Measurements from ENCODE around the gene EFHB.

The EFHB gene

GRCh38 chr3:19920401-19921080, 13.5 kb downstream of the EFHB start:
- Histone ChIP-seq H4K8ac (ENCODE audit: low read depth, low read length) (no peak overlapping the region), H3K36me3 (ENCODE audit: control insufficient read depth, insufficient read depth, low read length) (no peaks in the 10 kb centered on the region), H2BK15ac (replicated peaks; ENCODE audit: low read depth) (no peak overlapping the region), H2AK5ac (ENCODE audit: low read length) (no peak overlapping the region), H3K27me3 (ENCODE audit: insufficient read depth, low read length, poor library complexity) (no peaks in the 10 kb centered on the region), H2BK5ac (ENCODE audit: low read length) (no peak overlapping the region), H3K18ac (ENCODE audit: low read length) (no peak overlapping the region), H3K4me3 (ENCODE audit: low read length) (no peak overlapping the region), H3K56ac (ENCODE audit: low read length) (no peak overlapping the region), H3K9ac (ENCODE audit: low read length) (no peak overlapping the region), H2BK120ac (ENCODE audit: low read depth, low read length) (no peak overlapping the region), H3K4ac (ENCODE audit: low read depth, low read length) (no peak overlapping the region), H3K79me1 (ENCODE audit: low read length) (no peaks in the 10 kb centered on the region), H3K27ac (ENCODE audit: low read depth, low read length) (no peak overlapping the region), H4K5ac (ENCODE audit: low read length) (no peak overlapping the region), H3K79me2 (ENCODE audit: control insufficient read depth, insufficient read depth, low read length) (no peaks in the 10 kb centered on the region), H3K4me2 (ENCODE audit: low read length) (no peak overlapping the region), H3K23ac (ENCODE audit: low read length) (no peak overlapping the region), H3K4me1 (ENCODE audit: control insufficient read depth, low read depth, low read length) (no peaks in the 10 kb centered on the region)
- no CpG with 5 or more reads among the region's 4 CpGs for WGBS (ENCODE audit: extremely low coverage, insufficient coverage, low lambda C conversion rate)
- DNase-seq = no peak

DNA sequence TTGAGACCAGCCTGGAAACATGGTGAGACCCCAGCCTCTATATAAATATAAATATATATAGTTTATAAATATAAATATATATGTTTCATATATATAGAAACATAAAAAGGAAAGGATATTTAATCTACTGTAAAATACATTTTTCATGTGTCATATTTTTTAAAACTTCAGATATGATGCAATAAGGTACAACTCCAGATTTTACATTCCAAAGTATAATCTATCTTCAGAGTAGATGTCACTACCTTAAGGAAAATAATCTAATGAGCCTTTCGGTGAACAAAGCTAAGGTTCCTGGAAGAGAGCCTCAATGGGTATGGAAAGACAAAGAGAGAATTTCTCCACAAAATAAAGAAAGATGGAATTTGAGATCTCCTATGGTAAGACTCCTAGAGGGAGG, 16.9 kb downstream of the EFHB start:
- no CpG with 5 or more reads among the region's 1 CpG for WGBS (ENCODE audit: extremely low coverage, insufficient coverage, low lambda C conversion rate)
- no peak overlapping the region for H3K4me2 ChIP-seq (ENCODE audit: low read length)
- H3K56ac ChIP-seq (ENCODE audit: low read length) = no peak overlapping the region
- H3K4me1 ChIP-seq (ENCODE audit: control insufficient read depth, low read depth, low read length) = no peaks in the 10 kb centered on the region
- H4K5ac ChIP-seq (ENCODE audit: low read length) = no peak overlapping the region
- no peaks in the 10 kb centered on the region for H3K36me3 ChIP-seq (ENCODE audit: control insufficient read depth, insufficient read depth, low read length)
- H3K27me3 ChIP-seq (ENCODE audit: insufficient read depth, low read length, poor library complexity) = no peaks in the 10 kb centered on the region
- DNase-seq = no peak
- H3K79me1 ChIP-seq (ENCODE audit: low read length) = no peaks in the 10 kb centered on the region
- no peaks in the 10 kb centered on the region for H3K79me2 ChIP-seq (ENCODE audit: control insufficient read depth, insufficient read depth, low read length)
- H3K23ac ChIP-seq (ENCODE audit: low read length) = no peak overlapping the region
- H2AK5ac ChIP-seq (ENCODE audit: low read length) = no peak overlapping the region
- H3K18ac ChIP-seq (ENCODE audit: low read length) = no peak overlapping the region
- no peak overlapping the region for H3K9ac ChIP-seq (ENCODE audit: low read length)
- no peak overlapping the region for H4K8ac ChIP-seq (ENCODE audit: low read depth, low read length)
- H3K4me3 ChIP-seq (ENCODE audit: low read length) = no peak overlapping the region
- no peak overlapping the region for H2BK5ac ChIP-seq (ENCODE audit: low read length)
- H2BK15ac ChIP-seq (replicated peaks; ENCODE audit: low read depth) = no peak overlapping the region
- no peak overlapping the region for H3K27ac ChIP-seq (ENCODE audit: low read depth, low read length)
- no peak overlapping the region for H2BK120ac ChIP-seq (ENCODE audit: low read depth, low read length)
- H3K4ac ChIP-seq (ENCODE audit: low read depth, low read length) = no peak overlapping the region

- no peak overlapping the region for H4K8ac ChIP-seq (ENCODE audit: low read depth, low read length)
- H3K4ac ChIP-seq (ENCODE audit: low read depth, low read length) = no peak overlapping the region
- no peak overlapping the region for H2BK120ac ChIP-seq (ENCODE audit: low read depth, low read length)
Observed at GRCh38 chr3:19911452-19911851, 22.6 kb downstream of the EFHB start.

GRCh38 chr3:19907523-19907922, 26.5 kb downstream of the EFHB start:
- H3K4me2 ChIP-seq (ENCODE audit: low read length) = no peak overlapping the region
- no peak overlapping the region for H3K23ac ChIP-seq (ENCODE audit: low read length)
- H3K27ac ChIP-seq (ENCODE audit: low read depth, low read length) = no peak overlapping the region
- no peak overlapping the region for H3K4me3 ChIP-seq (ENCODE audit: low read length)
- H3K27me3 ChIP-seq (ENCODE audit: insufficient read depth, low read length, poor library complexity) = no peaks in the 10 kb centered on the region
- no peak overlapping the region for H3K4ac ChIP-seq (ENCODE audit: low read depth, low read length)
- no peaks in the 10 kb centered on the region for H3K79me2 ChIP-seq (ENCODE audit: control insufficient read depth, insufficient read depth, low read length)
- H2BK5ac ChIP-seq (ENCODE audit: low read length) = no peak overlapping the region
- H2BK120ac ChIP-seq (ENCODE audit: low read depth, low read length) = no peak overlapping the region
- no peaks in the 10 kb centered on the region for H3K79me1 ChIP-seq (ENCODE audit: low read length)
- WGBS (ENCODE audit: extremely low coverage, insufficient coverage, low lambda C conversion rate) = no CpG with 5 or more reads among the region's 3 CpGs
- H4K5ac ChIP-seq (ENCODE audit: low read length) = no peak overlapping the region
- no peak overlapping the region for H3K56ac ChIP-seq (ENCODE audit: low read length)
- no peaks in the 10 kb centered on the region for H3K4me1 ChIP-seq (ENCODE audit: control insufficient read depth, low read depth, low read length)
- H2BK15ac ChIP-seq (replicated peaks; ENCODE audit: low read depth) = no peak overlapping the region
- no peak overlapping the region for H4K8ac ChIP-seq (ENCODE audit: low read depth, low read length)
- DNase-seq = no peak
- no peaks in the 10 kb centered on the region for H3K36me3 ChIP-seq (ENCODE audit: control insufficient read depth, insufficient read depth, low read length)
- H2AK5ac ChIP-seq (ENCODE audit: low read length) = no peak overlapping the region
- no peak overlapping the region for H3K18ac ChIP-seq (ENCODE audit: low read length)
- H3K9ac ChIP-seq (ENCODE audit: low read length) = no peak overlapping the region

More at GRCh38 chr3:19911452-19911851, 22.6 kb downstream of the EFHB start:
- DNase-seq = no peak
- no peak overlapping the region for H3K9ac ChIP-seq (ENCODE audit: low read length)
- no peaks in the 10 kb centered on the region for H3K4me1 ChIP-seq (ENCODE audit: control insufficient read depth, low read depth, low read length)
- H4K5ac ChIP-seq (ENCODE audit: low read length) = no peak overlapping the region
- H3K79me2 ChIP-seq (ENCODE audit: control insufficient read depth, insufficient read depth, low read length) = no peaks in the 10 kb centered on the region
- H3K79me1 ChIP-seq (ENCODE audit: low read length) = no peaks in the 10 kb centered on the region
- H3K56ac ChIP-seq (ENCODE audit: low read length) = no peak overlapping the region
- H3K4me3 ChIP-seq (ENCODE audit: low read length) = no peak overlapping the region
- no peak overlapping the region for H3K18ac ChIP-seq (ENCODE audit: low read length)
- H2BK5ac ChIP-seq (ENCODE audit: low read length) = no peak overlapping the region
- no peaks in the 10 kb centered on the region for H3K36me3 ChIP-seq (ENCODE audit: control insufficient read depth, insufficient read depth, low read length)
- H3K27me3 ChIP-seq (ENCODE audit: insufficient read depth, low read length, poor library complexity) = no peaks in the 10 kb centered on the region
- H3K23ac ChIP-seq (ENCODE audit: low read length) = no peak overlapping the region
- no peak overlapping the region for H2AK5ac ChIP-seq (ENCODE audit: low read length)
- no peak overlapping the region for H2BK15ac ChIP-seq (replicated peaks; ENCODE audit: low read depth)
- no peak overlapping the region for H3K4me2 ChIP-seq (ENCODE audit: low read length)
- H3K27ac ChIP-seq (ENCODE audit: low read depth, low read length) = no peak overlapping the region

DNA sequence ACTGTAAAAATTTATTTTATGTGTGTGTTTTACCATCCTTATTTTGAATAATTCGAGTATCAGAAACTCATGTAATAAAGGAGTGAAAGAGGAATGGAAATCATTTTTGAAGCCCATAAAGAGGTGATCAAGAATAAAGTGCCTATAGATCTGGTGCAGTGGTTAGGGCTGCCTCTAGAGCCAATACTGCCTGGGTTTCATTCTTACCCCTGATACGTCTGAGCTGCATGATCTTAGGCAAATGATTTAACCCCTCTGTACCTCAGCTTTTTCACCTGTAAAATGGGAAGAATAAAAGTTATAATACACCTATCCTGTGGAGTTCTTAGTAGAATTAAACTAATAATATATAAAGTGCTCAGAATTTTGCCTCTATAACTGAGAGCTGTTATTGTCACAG, 30.4 kb downstream of the EFHB start:
- Histone ChIP-seq H3K4ac (ENCODE audit: low read depth, low read length) (no peak overlapping the region), H4K5ac (ENCODE audit: low read length) (no peak overlapping the region), H3K9ac (ENCODE audit: low read length) (no peak overlapping the region), H3K4me1 (ENCODE audit: control insufficient read depth, low read depth, low read length) (no peaks in the 10 kb centered on the region), H3K79me2 (ENCODE audit: control insufficient read depth, insufficient read depth, low read length) (no peaks in the 10 kb centered on the region), H3K27me3 (ENCODE audit: insufficient read depth, low read length, poor library complexity) (no peaks in the 10 kb centered on the region), H2BK5ac (ENCODE audit: low read length) (no peak overlapping the region), H3K4me3 (ENCODE audit: low read length) (no peak overlapping the region), H3K36me3 (ENCODE audit: control insufficient read depth, insufficient read depth, low read length) (no peaks in the 10 kb centered on the region), H2BK15ac (replicated peaks; ENCODE audit: low read depth) (no peak overlapping the region), H3K23ac (ENCODE audit: low read length) (no peak overlapping the region), H3K79me1 (ENCODE audit: low read length) (no peaks in the 10 kb centered on the region), H3K4me2 (ENCODE audit: low read length) (no peak overlapping the region), H3K18ac (ENCODE audit: low read length) (no peak overlapping the region), H4K8ac (ENCODE audit: low read depth, low read length) (no peak overlapping the region), H3K27ac (ENCODE audit: low read depth, low read length) (no peak overlapping the region), H3K56ac (ENCODE audit: low read length) (no peak overlapping the region), H2BK120ac (ENCODE audit: low read depth, low read length) (no peak overlapping the region), H2AK5ac (ENCODE audit: low read length) (no peak overlapping the region)
- DNase-seq = no peak
- WGBS (ENCODE audit: extremely low coverage, insufficient coverage, low lambda C conversion rate) = no CpG with 5 or more reads among the region's 2 CpGs

GRCh38 chr3:19901918-19902317, 32.1 kb downstream of the EFHB start:
- no peaks in the 10 kb centered on the region for H3K79me1 ChIP-seq (ENCODE audit: low read length)
- no peak for DNase-seq
- no peaks in the 10 kb centered on the region for H3K79me2 ChIP-seq (ENCODE audit: control insufficient read depth, insufficient read depth, low read length)

More at GRCh38 chr3:19901918-19902317, 32.1 kb downstream of the EFHB start:
- Histone ChIP-seq H3K18ac (ENCODE audit: low read length) (no peak overlapping the region), H3K27ac (ENCODE audit: low read depth, low read length) (no peak overlapping the region), H3K23ac (ENCODE audit: low read length) (no peak overlapping the region), H3K27me3 (ENCODE audit: insufficient read depth, low read length, poor library complexity) (no peaks in the 10 kb centered on the region), H2BK5ac (ENCODE audit: low read length) (no peak overlapping the region), H2BK120ac (ENCODE audit: low read depth, low read length) (no peak overlapping the region), H3K4me2 (ENCODE audit: low read length) (no peak overlapping the region), H2BK15ac (replicated peaks; ENCODE audit: low read depth) (no peak overlapping the region), H3K4me3 (ENCODE audit: low read length) (no peak overlapping the region), H4K5ac (ENCODE audit: low read length) (no peak overlapping the region), H3K4ac (ENCODE audit: low read depth, low read length) (no peak overlapping the region), H2AK5ac (ENCODE audit: low read length) (no peak overlapping the region), H3K56ac (ENCODE audit: low read length) (no peak overlapping the region), H4K8ac (ENCODE audit: low read depth, low read length) (no peak overlapping the region), H3K9ac (ENCODE audit: low read length) (no peak overlapping the region), H3K4me1 (ENCODE audit: control insufficient read depth, low read depth, low read length) (no peaks in the 10 kb centered on the region), H3K36me3 (ENCODE audit: control insufficient read depth, insufficient read depth, low read length) (no peaks in the 10 kb centered on the region)
- WGBS (ENCODE audit: extremely low coverage, insufficient coverage, low lambda C conversion rate) = no CpG with 5 or more reads among the region's 4 CpGs

Data from mesendoderm (in vitro differentiated cells).